B cell (primary cell): ENCODE data around the gene MAP3K14.

Experiments used
- EZH2 ChIP-seq: IDR thresholded peaks from 2 replicates; pipeline ENCODE4 v1.6.1; 2012; ENCODE audit warnings: borderline replicate concordance, low read depth, mild to moderate bottlenecking, moderate library complexity, low read length; ENCODE audit not compliant: insufficient read depth, poor library complexity, severe bottlenecking
- TF ChIP-seq, protein P1 (sequence below): fragments of 200-600 bp; IDR thresholded peaks from one replicate; pipeline ENCODE4 v1.8.0; 2022; ENCODE audit warnings: antibody characterized with exemption, mild to moderate bottlenecking

DNA sequence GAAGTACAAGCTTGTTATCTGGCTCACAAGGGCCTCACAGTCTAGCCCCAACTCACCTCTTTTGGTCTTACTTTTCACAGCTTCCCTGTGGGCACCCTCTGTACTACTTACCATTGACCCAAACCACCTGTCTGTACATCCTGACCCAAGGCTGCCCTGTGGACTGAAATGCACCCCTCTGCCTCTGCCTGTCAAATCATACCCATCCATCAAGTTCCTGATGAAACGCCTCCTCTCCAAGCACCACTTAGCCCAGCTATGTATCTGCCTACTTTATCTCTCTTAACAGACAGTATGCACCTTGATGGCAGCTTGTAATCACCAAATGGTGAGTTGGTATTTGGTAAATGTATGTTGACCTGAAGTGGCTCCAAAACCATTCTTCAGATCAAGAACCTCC, 7.5 kb upstream of the MAP3K14 start:
- TF ChIP-seq, protein P1, sequence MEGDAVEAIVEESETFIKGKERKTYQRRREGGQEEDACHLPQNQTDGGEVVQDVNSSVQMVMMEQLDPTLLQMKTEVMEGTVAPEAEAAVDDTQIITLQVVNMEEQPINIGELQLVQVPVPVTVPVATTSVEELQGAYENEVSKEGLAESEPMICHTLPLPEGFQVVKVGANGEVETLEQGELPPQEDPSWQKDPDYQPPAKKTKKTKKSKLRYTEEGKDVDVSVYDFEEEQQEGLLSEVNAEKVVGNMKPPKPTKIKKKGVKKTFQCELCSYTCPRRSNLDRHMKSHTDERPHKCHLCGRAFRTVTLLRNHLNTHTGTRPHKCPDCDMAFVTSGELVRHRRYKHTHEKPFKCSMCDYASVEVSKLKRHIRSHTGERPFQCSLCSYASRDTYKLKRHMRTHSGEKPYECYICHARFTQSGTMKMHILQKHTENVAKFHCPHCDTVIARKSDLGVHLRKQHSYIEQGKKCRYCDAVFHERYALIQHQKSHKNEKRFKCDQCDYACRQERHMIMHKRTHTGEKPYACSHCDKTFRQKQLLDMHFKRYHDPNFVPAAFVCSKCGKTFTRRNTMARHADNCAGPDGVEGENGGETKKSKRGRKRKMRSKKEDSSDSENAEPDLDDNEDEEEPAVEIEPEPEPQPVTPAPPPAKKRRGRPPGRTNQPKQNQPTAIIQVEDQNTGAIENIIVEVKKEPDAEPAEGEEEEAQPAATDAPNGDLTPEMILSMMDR, result no peak
- no peak for TF ChIP-seq EZH2
